A673 (cell line): Measurements from ENCODE around the gene KIAA0232. TPM values are rescaled to one million over a fixed set of nuclear protein-coding genes. Genes with fewer than 3 reads are reported as not detected.

Experiments
- BruUV-seq: library from RNA; stranded (reverse); fragments of 400-500 nt; replicated peaks from 2 replicates; lab custom pipeline; 2021; lab: Mats Ljungman, UMichigan
- CTCF ChIA-PET: fragments of 300-600 bp; sonication (Branson Sonifier 250); formaldehyde crosslinking; loops from one replicate; lab custom pipeline; 2022; ENCODE audit warnings: antibody characterized with exemption; lab: Charles Lee
- POLR2A ChIA-PET: fragments of 300-600 bp; sonication (Branson Sonifier 250); formaldehyde crosslinking; loops from one replicate; lab custom pipeline; 2022; ENCODE audit warnings: antibody characterized with exemption; ENCODE audit not compliant: low non-redundant PET; lab: Charles Lee
- DNase-seq: peaks from one replicate; pipeline ENCODE4 v3.0.0-alpha.2; 2015; ENCODE audit warnings: low spot score
- H3K27ac ChIP-seq: fragments of 200-600 bp; sonication (generic); 2 replicates; pipeline ENCODE4 v1.5.1; 2016; ENCODE audit warnings: mixed run types, low read depth, mild to moderate bottlenecking, mixed read lengths, antibody characterized with exemption, low read length; ENCODE audit not compliant: poor library complexity, severe bottlenecking
- H3K27me3 ChIP-seq: fragments of 200-600 bp; sonication (generic); replicated peaks from 2 replicates; pipeline ENCODE4 v1.6.1; 2017; ENCODE audit warnings: mixed run types, low read depth, mild to moderate bottlenecking, mixed read lengths, antibody characterized with exemption, low read length; ENCODE audit not compliant: insufficient read depth, poor library complexity
- H3K36me3 ChIP-seq: fragments of 200-600 bp; sonication (generic); 2 replicates; pipeline ENCODE4 v1.6.1; 2016; ENCODE audit warnings: mixed run types, mild to moderate bottlenecking, mixed read lengths, antibody characterized with exemption, low read length; ENCODE audit not compliant: insufficient read depth, poor library complexity, severe bottlenecking
- H3K4me1 ChIP-seq: fragments of 200-600 bp; sonication (generic); 2 replicates; pipeline ENCODE4 v1.6.1; 2017; ENCODE audit warnings: mixed run types, mild to moderate bottlenecking, mixed read lengths, antibody characterized with exemption, low read length; ENCODE audit not compliant: insufficient read depth, poor library complexity, severe bottlenecking
- H3K4me3 ChIP-seq: fragments of 200-600 bp; sonication (generic); 2 replicates; pipeline ENCODE4 v1.5.1; 2016; ENCODE audit warnings: low read depth, mixed run types, mild to moderate bottlenecking, mixed read lengths, low read length; ENCODE audit not compliant: poor library complexity, severe bottlenecking
- H3K9me3 ChIP-seq: fragments of 200-600 bp; sonication (generic); 2 replicates; pipeline ENCODE4 v1.6.1; 2016; ENCODE audit warnings: mixed run types, low read depth, mild to moderate bottlenecking, mixed read lengths, antibody characterized with exemption, low read length; ENCODE audit not compliant: poor library complexity, severe bottlenecking
- CTCF ChIP-seq: fragments of 300-800, 200-600 bp; sonication (generic); conservative IDR thresholded peaks from 2 replicates; pipeline ENCODE4 v1.5.1; 2017; ENCODE audit warnings: low read depth, mild to moderate bottlenecking, antibody characterized with exemption, low read length, moderate library complexity, mixed read lengths
- EZH2 ChIP-seq: fragments of 200-600 bp; sonication (generic); IDR thresholded peaks from 2 replicates; pipeline ENCODE4 v1.6.1; 2017; ENCODE audit warnings: borderline replicate concordance, low read depth, mild to moderate bottlenecking, mixed read lengths, antibody characterized with exemption, low read length; ENCODE audit not compliant: poor library complexity, severe bottlenecking
- intact Hi-C: fragments of 100-400 bp; cut with micrococcal nuclease; formaldehyde crosslinking; loops from one replicate; pipeline ENCODE4 v1.10.0; 2022; ENCODE audit not compliant: unreplicated experiment
- total RNA-seq: library from RNA; stranded (reverse); gene quantifications from 2 replicates; pipeline ENCODE4 v1.2.3, GENCODE V29; 2021

KIAA0232 gene
- total RNA-seq, 1 experiment from 2014 or later: 30.2 TPM

DNA sequence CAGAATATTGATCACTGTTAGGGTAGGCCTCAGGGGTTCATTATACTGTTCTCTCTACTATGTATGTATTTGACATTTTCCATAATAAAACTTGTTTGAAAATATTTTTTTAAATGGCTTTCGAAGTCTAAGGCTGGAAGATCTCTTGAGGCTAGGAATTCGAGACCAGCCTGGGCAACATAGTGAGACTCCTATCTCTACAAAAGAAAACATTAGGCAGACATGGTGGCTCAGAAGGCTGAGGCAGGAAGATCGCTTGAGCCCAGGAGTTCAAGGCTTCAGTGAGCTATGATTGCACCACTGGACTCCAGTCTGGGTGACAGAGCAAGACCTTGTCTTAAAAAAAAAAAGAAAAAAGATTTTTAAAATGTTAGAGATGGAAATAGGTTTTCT lies 111.6 kb downstream of the KIAA0232 start:
- H3K36me3 ChIP-seq: no peaks in the 10 kb centered on the region
- ChIA-PET CTCF (no interaction called here), POLR2A (no interaction called here)
- H3K27me3 ChIP-seq: no peaks in the 10 kb centered on the region
- H3K4me3 ChIP-seq: no peak overlapping the region
- TF ChIP-seq CTCF (no peak), EZH2 (no peak)
- H3K9me3 ChIP-seq: peaks cover 4% of the 10 kb centered on the region
- intact Hi-C loops: no loop called here
- no peaks in the 10 kb centered on the region for H3K4me1 ChIP-seq
- no peak for DNase-seq
- H3K27ac ChIP-seq: no peak overlapping the region
- no TSS peak for BruUV-seq

- H3K4me1 ChIP-seq: no peaks in the 10 kb centered on the region
- H3K9me3 ChIP-seq: peaks cover 4% of the 10 kb centered on the region
- TF ChIP-seq EZH2 (no peak), CTCF (no peak)
- ChIA-PET CTCF (no interaction called here), POLR2A (no interaction called here)
- no peaks in the 10 kb centered on the region for H3K36me3 ChIP-seq
- no peak overlapping the region for H3K4me3 ChIP-seq
- no peaks in the 10 kb centered on the region for H3K27me3 ChIP-seq
- no peak overlapping the region for H3K27ac ChIP-seq
- intact Hi-C loops: no loop called here
- no peak for DNase-seq
- no TSS peak for BruUV-seq
These were observed 112.3 kb downstream of the KIAA0232 start for GRCh38 chr4:6894528-6895498.

- intact Hi-C loops: no loop called here
- H3K4me3 ChIP-seq: no peak overlapping the region
- no peaks in the 10 kb centered on the region for H3K9me3 ChIP-seq
- CTCF ChIA-PET: no interaction called here
- no peaks in the 10 kb centered on the region for H3K36me3 ChIP-seq
- POLR2A ChIA-PET: no interaction called here
- no peaks in the 10 kb centered on the region for H3K4me1 ChIP-seq
- no peak for TF ChIP-seq EZH2
- no peak for TF ChIP-seq CTCF
- no peaks in the 10 kb centered on the region for H3K27me3 ChIP-seq
- BruUV-seq: no TSS peak
- no peak for DNase-seq
- no peak overlapping the region for H3K27ac ChIP-seq
These were observed 113.5 kb downstream of the KIAA0232 start for GRCh38 chr4:6896035-6896434.
